Measurements from ENCODE around the gene UXT. TPM values are rescaled to one million over a fixed set of nuclear protein-coding genes. Genes with fewer than 3 reads are reported as not detected.

UXT gene
- total and polyA plus RNA-seq, 2 of the 13 experiments (the other 11 are each of a cell fraction or from before 2014, with no cell fraction given) = 107 to 123 TPM

- TF ChIP-seq ZNF510 (CRISPR knock-in tag; IDR thresholded peaks at IDR 0.05; ENCODE audit: low read depth) (no peak), MTA3 (CRISPR knock-in tag; IDR thresholded peaks at IDR 0.05) (no peak), NRL (CRISPR knock-in tag; IDR thresholded peaks at IDR 0.05; ENCODE audit: borderline replicate concordance) (no peak), BRF2 (CRISPR knock-in tag; IDR thresholded peaks at IDR 0.05) (no peak), ARNTL (CRISPR knock-in tag; IDR thresholded peaks at IDR 0.05) (no peak), CREB3 (CRISPR knock-in tag; IDR thresholded peaks at IDR 0.05) (no peak), ZBTB3 (CRISPR knock-in tag; IDR thresholded peaks at IDR 0.05; ENCODE audit: borderline replicate concordance, low read depth) (no peak), IRF1 (CRISPR knock-in tag; IDR thresholded peaks at IDR 0.05; ENCODE audit: low read depth) (no peak), FOSL2 (CRISPR knock-in tag; IDR thresholded peaks at IDR 0.05) (peak; percentile 56), ZNF331 (CRISPR knock-in tag; IDR thresholded peaks at IDR 0.05) (peak; percentile 58; the same call in 1 of the 2 replicates), ASH2L (IDR thresholded peaks at IDR 0.05; ENCODE audit: insufficient read length, low read depth, low read length) (no peak), RFX5 (IDR thresholded peaks at IDR 0.05; ENCODE audit: low read depth, low read length) (no peak), MYPOP (CRISPR knock-in tag; IDR thresholded peaks at IDR 0.05) (peak; percentile 83), SMYD3 (CRISPR knock-in tag; IDR thresholded peaks at IDR 0.05) (no peak), NPAS2 (CRISPR knock-in tag; IDR thresholded peaks at IDR 0.05; ENCODE audit: borderline replicate concordance) (no peak), ZNF101 (CRISPR knock-in tag; IDR thresholded peaks at IDR 0.05; ENCODE audit: borderline replicate concordance, low read depth) (no peak), ZFP90 (CRISPR knock-in tag; IDR thresholded peaks at IDR 0.05; ENCODE audit: borderline replicate concordance) (no peak; the same call in 1 of the 2 replicates), GPN1 (CRISPR knock-in tag; IDR thresholded peaks at IDR 0.05; ENCODE audit: borderline replicate concordance) (no peak), ZBTB33 (CRISPR knock-in tag; IDR thresholded peaks at IDR 0.05) (no peak)
- TF ChIP-seq, protein P1, sequence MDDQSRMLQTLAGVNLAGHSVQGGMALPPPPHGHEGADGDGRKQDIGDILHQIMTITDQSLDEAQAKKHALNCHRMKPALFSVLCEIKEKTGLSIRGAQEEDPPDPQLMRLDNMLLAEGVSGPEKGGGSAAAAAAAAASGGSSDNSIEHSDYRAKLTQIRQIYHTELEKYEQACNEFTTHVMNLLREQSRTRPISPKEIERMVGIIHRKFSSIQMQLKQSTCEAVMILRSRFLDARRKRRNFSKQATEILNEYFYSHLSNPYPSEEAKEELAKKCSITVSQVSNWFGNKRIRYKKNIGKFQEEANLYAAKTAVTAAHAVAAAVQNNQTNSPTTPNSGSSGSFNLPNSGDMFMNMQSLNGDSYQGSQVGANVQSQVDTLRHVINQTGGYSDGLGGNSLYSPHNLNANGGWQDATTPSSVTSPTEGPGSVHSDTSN (CRISPR knock-in tag; IDR thresholded peaks at IDR 0.05; ENCODE audit: borderline replicate concordance) = no peak
Measured at GRCh38 chrX:47619486-47620302, 39.3 kb downstream of the UXT start, which contains the start of gene SYN1 (continued).
